ENCODE results near the gene RGS10.

The RGS10 gene

GRCh38 chr10:119499677-119500002 lies 42.9 kb downstream of the RGS10 start:
- TF ChIP-seq CTCF (IDR thresholded peaks at IDR 0.05; ENCODE audit: low read depth, low read length): no peak
- DNase-seq (ENCODE audit: extremely low read depth, low read depth): no peak

- DNase-seq (ENCODE audit: extremely low read depth, low read depth): no peak
- no peak for TF ChIP-seq CTCF (IDR thresholded peaks at IDR 0.05; ENCODE audit: low read depth, low read length)
Observed at GRCh38 chr10:119498889-119499676, 43.4 kb downstream of the RGS10 start.

GRCh38 chr10:119497243-119497642 lies 45.3 kb downstream of the RGS10 start:
- no peak for DNase-seq (ENCODE audit: extremely low read depth, low read depth)
- TF ChIP-seq CTCF (IDR thresholded peaks at IDR 0.05; ENCODE audit: low read depth, low read length): no peak

- TF ChIP-seq CTCF (IDR thresholded peaks at IDR 0.05; ENCODE audit: low read depth, low read length): no peak
- DNase-seq (ENCODE audit: extremely low read depth, low read depth): no peak
Observed at GRCh38 chr10:119496273-119496672, 46.2 kb downstream of the RGS10 start.

- no peak for TF ChIP-seq CTCF (IDR thresholded peaks at IDR 0.05; ENCODE audit: low read depth, low read length)
- no peak for DNase-seq (ENCODE audit: extremely low read depth, low read depth)
Observed at GRCh38 chr10:119495545-119495944, 47.0 kb downstream of the RGS10 start.

GRCh38 chr10:119495021-119495505 lies 47.5 kb downstream of the RGS10 start:
- TF ChIP-seq CTCF (IDR thresholded peaks at IDR 0.05; ENCODE audit: low read depth, low read length): no peak
- DNase-seq (ENCODE audit: extremely low read depth, low read depth): no peak

- no peak for TF ChIP-seq CTCF (IDR thresholded peaks at IDR 0.05; ENCODE audit: low read depth, low read length)
- DNase-seq (ENCODE audit: extremely low read depth, low read depth): no peak
Observed at GRCh38 chr10:119494236-119495020, 48.1 kb downstream of the RGS10 start.
